RWPE2 (cell line): Measurements from ENCODE around the gene RUSF1.

Experiments used
- ATAC-seq: fragments of 200-7000 bp; cut with Tn5 transposase; 3 replicates; pipeline ENCODE4 v1.9.1; 2021; ENCODE audit warnings: low read depth
- DNase-seq: peaks from one replicate; pipeline ENCODE4 v3.0.0-alpha.2; 2020; ENCODE audit warnings: low spot score
- H3K27ac ChIP-seq: fragments of 450-650 bp; 2 replicates; pipeline ENCODE4 v1.5.1; 2017; ENCODE audit warnings: mild to moderate bottlenecking; ENCODE audit not compliant: poor library complexity, severe bottlenecking
- H3K27me3 ChIP-seq: fragments of 250-450 bp; sonication (Bioruptor Pico); 2 replicates; pipeline ENCODE4 v1.5.1; 2021; ENCODE audit warnings: mild to moderate bottlenecking, moderate library complexity; ENCODE audit not compliant: insufficient read depth, poor library complexity, severe bottlenecking
- H3K36me3 ChIP-seq: fragments of 250-450 bp; sonication (Bioruptor Pico); 2 replicates; pipeline ENCODE4 v1.5.1; 2020; ENCODE audit warnings: low read depth, mild to moderate bottlenecking, moderate library complexity
- H3K4me1 ChIP-seq: fragments of 250-450 bp; sonication (Bioruptor Pico); 2 replicates; pipeline ENCODE4 v1.5.1; 2021; ENCODE audit warnings: mild to moderate bottlenecking, moderate library complexity; ENCODE audit not compliant: insufficient read depth, poor library complexity, severe bottlenecking
- H3K4me3 ChIP-seq: fragments of 250-450 bp; sonication (Bioruptor Pico); 2 replicates; pipeline ENCODE4 v1.5.1; 2021; ENCODE audit warnings: mild to moderate bottlenecking, moderate library complexity; ENCODE audit not compliant: severe bottlenecking
- H3K9me3 ChIP-seq: fragments of 250-450 bp; sonication (Bioruptor Pico); 2 replicates; pipeline ENCODE4 v1.5.1; 2021; ENCODE audit warnings: mild to moderate bottlenecking, moderate library complexity; ENCODE audit not compliant: severe bottlenecking
- CTCF ChIP-seq: fragments of 450-650 bp; IDR thresholded peaks from one replicate; pipeline ENCODE4 v1.5.1; 2017; ENCODE audit warnings: mild to moderate bottlenecking, moderate library complexity; ENCODE audit not compliant: poor library complexity, severe bottlenecking

Gene RUSF1

GRCh38 chr16:31474773-31475738 lies 33.1 kb downstream of the RUSF1 start:
- H3K27ac ChIP-seq, result no peak overlapping the region
- no peaks in the 10 kb centered on the region for H3K27me3 ChIP-seq
- no peaks in the 10 kb centered on the region for H3K9me3 ChIP-seq
- DNase-seq (no peak), ATAC-seq (no peak)
- peaks cover 47% of the 10 kb centered on the region for H3K36me3 ChIP-seq
- no peak for TF ChIP-seq CTCF
- H3K4me1 ChIP-seq, result peaks cover 9% of the 10 kb centered on the region
- no peak overlapping the region for H3K4me3 ChIP-seq

- no peak for ATAC-seq
- peaks cover 47% of the 10 kb centered on the region for H3K36me3 ChIP-seq
- no peak for DNase-seq
- H3K4me3 ChIP-seq, result no peak overlapping the region
- no peaks in the 10 kb centered on the region for H3K27me3 ChIP-seq
- no peak overlapping the region for H3K27ac ChIP-seq
- peaks cover 9% of the 10 kb centered on the region for H3K4me1 ChIP-seq
- no peaks in the 10 kb centered on the region for H3K9me3 ChIP-seq
- no peak for TF ChIP-seq CTCF
These were observed 33.9 kb downstream of the RUSF1 start for GRCh38 chr16:31474173-31474714.

GRCh38 chr16:31473264-31473984 lies 34.8 kb downstream of the RUSF1 start:
- Histone ChIP-seq H3K27ac (peak overlapping the region; percentile 92), H3K27me3 (no peaks in the 10 kb centered on the region), H3K9me3 (no peaks in the 10 kb centered on the region), H3K4me1 (peaks cover 9% of the 10 kb centered on the region), H3K4me3 (no peak overlapping the region), H3K36me3 (peaks cover 47% of the 10 kb centered on the region)
- TF ChIP-seq CTCF, result no peak
- ATAC-seq (no peak), DNase-seq (no peak)

GRCh38 chr16:31472709-31473203 lies 35.4 kb downstream of the RUSF1 start:
- peak overlapping the region; percentile 92 for H3K27ac ChIP-seq
- H3K9me3 ChIP-seq, result no peaks in the 10 kb centered on the region
- DNase-seq (peak; percentile 93), ATAC-seq (peak; percentile 89)
- peaks cover 41% of the 10 kb centered on the region for H3K36me3 ChIP-seq
- H3K27me3 ChIP-seq, result no peaks in the 10 kb centered on the region
- H3K4me1 ChIP-seq, result peaks cover 9% of the 10 kb centered on the region
- TF ChIP-seq CTCF, result peak; percentile 89
- H3K4me3 ChIP-seq, result peak overlapping the region; percentile 58
